Neural cell (in vitro differentiated cells): Measurements from ENCODE around the gene ALDH1B1. TPM values are rescaled to one million over a fixed set of nuclear protein-coding genes. Genes with fewer than 3 reads are reported as not detected.

Source experiments
- H2AFZ ChIP-seq: fragments of 200-600, 300-800 bp; sonication (generic), shearing (Covaris generic); 2 replicates; pipeline ENCODE4 v1.6.0; 2014; ENCODE audit warnings: low read depth, mild to moderate bottlenecking, antibody characterized with exemption, low read length, moderate library complexity
- H3F3A ChIP-seq: fragments of 200-600 bp; shearing (Covaris generic); 2 replicates; pipeline ENCODE4 v1.6.1; 2016; ENCODE audit warnings: mild to moderate bottlenecking, moderate library complexity, mixed read lengths, antibody characterized with exemption, low read length; ENCODE audit not compliant: insufficient read depth, poor library complexity, severe bottlenecking
- H3K27ac ChIP-seq: fragments of 200-600, 300-800 bp; sonication (generic), shearing (Covaris generic); 2 replicates; pipeline ENCODE4 v1.5.1; 2014; ENCODE audit warnings: mild to moderate bottlenecking, low read length, moderate library complexity
- H3K27me3 ChIP-seq: fragments of 300-800, 200-600 bp; sonication (generic), shearing (Covaris generic); 2 replicates; pipeline ENCODE4 v1.6.0; 2014; ENCODE audit warnings: mild to moderate bottlenecking, low read depth, low read length, moderate library complexity; ENCODE audit not compliant: insufficient read depth
- H3K36me3 ChIP-seq: fragments of 300-800, 200-600 bp; sonication (generic), shearing (Covaris generic); 2 replicates; pipeline ENCODE4 v1.5.1; 2014; ENCODE audit warnings: mild to moderate bottlenecking, antibody characterized with exemption, low read length, moderate library complexity; ENCODE audit not compliant: insufficient read depth
- H3K4me2 ChIP-seq: fragments of 300-800, 200-600 bp; sonication (generic), shearing (Covaris generic); 2 replicates; pipeline ENCODE4 v1.6.0; 2014; ENCODE audit warnings: mild to moderate bottlenecking, low read length
- H3K4me3 ChIP-seq: fragments of 300-800, 200-600 bp; sonication (generic), shearing (Covaris generic); 2 replicates; pipeline ENCODE4 v1.5.1; 2014; ENCODE audit warnings: mild to moderate bottlenecking, low read length, moderate library complexity
- H3K79me2 ChIP-seq: fragments of 200-600 bp; shearing (Covaris generic); replicated peaks from 2 replicates; pipeline ENCODE4 v1.6.0; 2014; ENCODE audit warnings: mild to moderate bottlenecking, low read length, moderate library complexity; ENCODE audit not compliant: insufficient read depth
- H3K9ac ChIP-seq: fragments of 300-800, 200-600 bp; sonication (generic), shearing (Covaris generic); 2 replicates; pipeline ENCODE4 v1.6.1; 2016; ENCODE audit warnings: mild to moderate bottlenecking, low read length, mixed read lengths
- H3K9me2 ChIP-seq: fragments of 200-600 bp; shearing (Covaris generic); 2 replicates; pipeline ENCODE4 v1.6.1; 2016; ENCODE audit warnings: mild to moderate bottlenecking, low read length, mixed read lengths; ENCODE audit not compliant: insufficient read depth
- H3K9me3 ChIP-seq: fragments of 200-600, 300-800 bp; sonication (generic), shearing (Covaris generic); 2 replicates; pipeline ENCODE4 v1.6.1; 2016; ENCODE audit warnings: mild to moderate bottlenecking, mixed run types, low read length, moderate library complexity, mixed read lengths
- H4K20me1 ChIP-seq: fragments of 200-600 bp; shearing (Covaris generic); 2 replicates; pipeline ENCODE4 v1.6.1; 2016; ENCODE audit warnings: mild to moderate bottlenecking, mixed run types; ENCODE audit not compliant: insufficient read depth
- CTCF ChIP-seq: fragments of 450-650 bp; IDR thresholded peaks from 2 replicates; pipeline ENCODE4 v1.5.1; 2014; ENCODE audit warnings: antibody characterized with exemption, mild to moderate bottlenecking, moderate library complexity; ENCODE audit not compliant: poor library complexity, severe bottlenecking
- EP300 ChIP-seq: fragments of 450-650 bp; conservative IDR thresholded peaks from 2 replicates; pipeline ENCODE4 v1.6.1; 2014; ENCODE audit warnings: antibody characterized with exemption, mild to moderate bottlenecking, moderate library complexity; ENCODE audit not compliant: poor library complexity, severe bottlenecking
- EZH2 ChIP-seq: fragments of 200-600, 300-800 bp; shearing (Covaris generic), sonication (generic); IDR thresholded peaks from 2 replicates; pipeline ENCODE4 v1.6.1; 2014; ENCODE audit warnings: antibody characterized with exemption, low read length, borderline replicate concordance, mild to moderate bottlenecking; ENCODE audit not compliant: insufficient read depth, poor library complexity, severe bottlenecking
- MXI1 ChIP-seq: fragments of 450-650 bp; conservative IDR thresholded peaks from 2 replicates; pipeline ENCODE4 v1.6.1; 2014; ENCODE audit warnings: antibody characterized with exemption, mild to moderate bottlenecking; ENCODE audit not compliant: poor library complexity, severe bottlenecking
- POLR2AphosphoS5 ChIP-seq: IDR thresholded peaks from 2 replicates; pipeline ENCODE4 v1.6.1; 2012
- RAD21 ChIP-seq: fragments of 450-650 bp; conservative IDR thresholded peaks from 2 replicates; pipeline ENCODE4 v1.6.1; 2014; ENCODE audit warnings: antibody characterized with exemption, mild to moderate bottlenecking, moderate library complexity
- REST ChIP-seq: IDR thresholded peaks from 2 replicates; pipeline ENCODE4 v1.6.1; 2012; ENCODE audit warnings: borderline replicate concordance
- SMC3 ChIP-seq: fragments of 450-650 bp; conservative IDR thresholded peaks from 2 replicates; pipeline ENCODE4 v1.6.1; 2014; ENCODE audit warnings: antibody characterized with exemption, mild to moderate bottlenecking, moderate library complexity; ENCODE audit not compliant: poor library complexity
- TAF1 ChIP-seq: IDR thresholded peaks from 2 replicates; pipeline ENCODE4 v1.6.1; 2012; ENCODE audit warnings: low read depth
- polyA plus RNA-seq: library from polyadenylated mRNA; depleted of rRNA; stranded (reverse); fragments of >200 nt; gene quantifications from 2 replicates; pipeline ENCODE4 v1.2.3, GENCODE V29; 2014

ALDH1B1 gene
- polyA plus RNA-seq, 1 donor from 2014 or later: 6.6 TPM

GRCh38 chr9:38436708-38437107 is 44.2 kb downstream of the ALDH1B1 start:
- H2AFZ ChIP-seq: no peak overlapping the region
- no peaks in the 10 kb centered on the region for H3K79me2 ChIP-seq
- no peaks in the 10 kb centered on the region for H4K20me1 ChIP-seq
- H3K36me3 ChIP-seq: no peaks in the 10 kb centered on the region
- no peaks in the 10 kb centered on the region for H3F3A ChIP-seq
- no peaks in the 10 kb centered on the region for H3K9me2 ChIP-seq
- H3K9ac ChIP-seq: no peak overlapping the region
- no peaks in the 10 kb centered on the region for H3K27me3 ChIP-seq
- no peak overlapping the region for H3K27ac ChIP-seq
- no peak overlapping the region for H3K4me3 ChIP-seq
- H3K9me3 ChIP-seq: no peaks in the 10 kb centered on the region
- TF ChIP-seq EZH2 (no peak), POLR2AphosphoS5 (no peak), MXI1 (no peak), REST (no peak), TAF1 (no peak), EP300 (no peak), RAD21 (no peak), CTCF (no peak), SMC3 (no peak)
- no peak overlapping the region for H3K4me2 ChIP-seq

- no peaks in the 10 kb centered on the region for H4K20me1 ChIP-seq
- no peak overlapping the region for H3K4me3 ChIP-seq
- H3F3A ChIP-seq: no peaks in the 10 kb centered on the region
- no peaks in the 10 kb centered on the region for H3K27me3 ChIP-seq
- H3K9me2 ChIP-seq: no peaks in the 10 kb centered on the region
- no peak overlapping the region for H3K9ac ChIP-seq
- no peak overlapping the region for H2AFZ ChIP-seq
- H3K4me2 ChIP-seq: no peak overlapping the region
- H3K27ac ChIP-seq: no peak overlapping the region
- H3K9me3 ChIP-seq: no peaks in the 10 kb centered on the region
- no peaks in the 10 kb centered on the region for H3K79me2 ChIP-seq
- TF ChIP-seq REST (no peak), EZH2 (no peak), CTCF (no peak), EP300 (no peak), SMC3 (no peak), POLR2AphosphoS5 (no peak), TAF1 (no peak), MXI1 (no peak), RAD21 (no peak)
- no peaks in the 10 kb centered on the region for H3K36me3 ChIP-seq
These were observed 44.8 kb downstream of the ALDH1B1 start for GRCh38 chr9:38437193-38437823.
